Gastrocnemius medialis (tissue), 4 donors: Measurements from ENCODE around the gene KIAA2012.

Experiments
- CTCF ChIP-seq, 5 experiments: fragments of 450-650 bp in 3 of 5; fragments of 200-600 bp in 2 of 5; sonication (generic) in 2 of 5; IDR thresholded peaks in 4 of 5; conservative IDR thresholded peaks in 1 of 5; 1 replicate in 4 of 5; 2 replicates in 1 of 5; pipeline ENCODE4 v1.5.1; 2016 to 2019; ENCODE audit warnings: antibody characterized with exemption in 5 of 5, mild to moderate bottlenecking in 3 of 5, moderate library complexity in 3 of 5
- POLR2A ChIP-seq, 2 donors: fragments of 450-650 bp; IDR thresholded peaks; one replicate each; pipeline ENCODE4 v1.6.1; 2017; ENCODE audit warnings: antibody characterized with exemption in 2 of 2, mild to moderate bottlenecking in 2 of 2, moderate library complexity in 2 of 2

DNA sequence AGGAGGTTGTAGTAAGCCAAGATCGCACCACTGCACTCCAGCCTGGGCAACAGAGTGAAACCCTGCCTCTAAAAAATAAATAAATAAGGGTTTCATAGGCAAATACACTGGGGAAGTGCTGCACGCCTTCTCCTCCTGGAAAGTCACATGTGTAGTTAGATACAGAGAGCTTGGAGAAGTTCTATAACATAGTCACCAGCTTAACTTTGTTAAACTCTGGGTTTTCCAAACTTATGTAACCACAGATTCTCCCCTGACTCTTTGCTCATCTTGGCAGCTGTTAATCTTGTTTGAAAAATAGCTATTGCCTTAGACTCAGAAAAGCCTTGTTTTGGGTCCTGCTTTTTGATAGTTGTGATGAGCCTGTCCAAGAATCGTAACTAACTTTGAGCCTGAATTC lies 25.2 kb downstream of the KIAA2012 start:
- TF ChIP-seq CTCF (IDR thresholded peaks at IDR 0.05 in 4 of 5, conservative IDR thresholded peaks at IDR 0.05 in 1 of 5) (no peak), POLR2A (IDR thresholded peaks at IDR 0.05) (no peak)
